Lower lobe of right lung (tissue), 2 donors: Measurements from ENCODE around the gene TBX5. TPM values are rescaled to one million over a fixed set of nuclear protein-coding genes. Genes with fewer than 3 reads are reported as not detected.

Source experiments
- ATAC-seq, 2 donors: fragments of 200-7000 bp; cut with Tn5 transposase; one replicate each; pipeline ENCODE4 v1.9.1; 2020 to 2022; ENCODE audit warnings: mild to moderate bottlenecking in 2 of 2, moderate library complexity in 2 of 2
- DNase-seq: peaks from one replicate; pipeline ENCODE4 v3.0.0-alpha.2; 2020
- H3K27ac ChIP-seq: fragments of 200-600 bp; one replicate; pipeline ENCODE4 v1.8.0; 2022
- H3K27me3 ChIP-seq: fragments of 200-600 bp; one replicate; pipeline ENCODE4 v1.8.0; 2022; ENCODE audit warnings: low read depth
- H3K36me3 ChIP-seq: fragments of 200-600 bp; one replicate; pipeline ENCODE4 v1.8.0; 2022; ENCODE audit warnings: mild to moderate bottlenecking
- H3K4me1 ChIP-seq: fragments of 200-600 bp; one replicate; pipeline ENCODE4 v1.8.0; 2022
- H3K4me3 ChIP-seq: fragments of 200-600 bp; one replicate; pipeline ENCODE4 v1.8.0; 2022; ENCODE audit warnings: mild to moderate bottlenecking
- H3K9me3 ChIP-seq: fragments of 200-600 bp; one replicate; pipeline ENCODE4 v1.8.0; 2022
- intact Hi-C: fragments of 100-400 bp; cut with DNase I; formaldehyde crosslinking; loops from one replicate; pipeline ENCODE4 v1.11.0; 2022
- total RNA-seq: library from RNA; stranded (reverse); fragmentation: NEBNext Ultra II Directional; extraction: Animal tissue kit (Norgen Biotek cat#: 25700); gene quantifications from one replicate; pipeline ENCODE4 v1.2.1, GENCODE V29; 2021
- TF ChIP-seq, protein P1 (sequence below): fragments of 200-600 bp; IDR thresholded peaks from one replicate; pipeline ENCODE4 v1.8.0; 2022; ENCODE audit warnings: antibody characterized with exemption, mild to moderate bottlenecking
- donor health status: DM: no; HTN: yes; CAD: no; lungs with severe emphysema.

TBX5 gene
- total RNA-seq, 1 donor from 2014 or later, result 15.7 TPM

DNA sequence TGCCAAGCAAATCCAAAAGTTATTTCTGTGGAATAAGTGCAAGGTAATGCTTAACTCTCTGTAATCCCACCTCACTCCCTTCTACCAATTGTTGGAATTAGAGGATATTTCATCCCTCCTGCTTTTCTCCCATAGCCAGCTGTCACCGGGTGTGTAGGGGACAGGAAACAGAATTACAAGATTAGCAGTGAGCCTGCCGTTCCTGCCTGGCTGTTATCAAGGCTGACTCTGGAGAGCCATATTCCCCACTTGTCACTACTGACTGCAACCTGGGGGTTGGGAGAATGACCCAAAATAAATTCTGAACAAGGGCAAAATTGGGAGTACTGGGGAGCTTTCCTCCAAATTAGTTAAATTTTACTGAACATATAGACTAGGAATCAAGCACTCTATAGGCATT, 24.8 kb downstream of the TBX5 start:
- Histone ChIP-seq H3K4me3 (no peak overlapping the region), H3K4me1 (peaks cover 8% of the 10 kb centered on the region), H3K27ac (no peak overlapping the region), H3K36me3 (peaks cover 19% of the 10 kb centered on the region), H3K27me3 (no peaks in the 10 kb centered on the region), H3K9me3 (no peaks in the 10 kb centered on the region)
- DNase-seq (no peak), ATAC-seq (no peak)
- TF ChIP-seq, protein P1, sequence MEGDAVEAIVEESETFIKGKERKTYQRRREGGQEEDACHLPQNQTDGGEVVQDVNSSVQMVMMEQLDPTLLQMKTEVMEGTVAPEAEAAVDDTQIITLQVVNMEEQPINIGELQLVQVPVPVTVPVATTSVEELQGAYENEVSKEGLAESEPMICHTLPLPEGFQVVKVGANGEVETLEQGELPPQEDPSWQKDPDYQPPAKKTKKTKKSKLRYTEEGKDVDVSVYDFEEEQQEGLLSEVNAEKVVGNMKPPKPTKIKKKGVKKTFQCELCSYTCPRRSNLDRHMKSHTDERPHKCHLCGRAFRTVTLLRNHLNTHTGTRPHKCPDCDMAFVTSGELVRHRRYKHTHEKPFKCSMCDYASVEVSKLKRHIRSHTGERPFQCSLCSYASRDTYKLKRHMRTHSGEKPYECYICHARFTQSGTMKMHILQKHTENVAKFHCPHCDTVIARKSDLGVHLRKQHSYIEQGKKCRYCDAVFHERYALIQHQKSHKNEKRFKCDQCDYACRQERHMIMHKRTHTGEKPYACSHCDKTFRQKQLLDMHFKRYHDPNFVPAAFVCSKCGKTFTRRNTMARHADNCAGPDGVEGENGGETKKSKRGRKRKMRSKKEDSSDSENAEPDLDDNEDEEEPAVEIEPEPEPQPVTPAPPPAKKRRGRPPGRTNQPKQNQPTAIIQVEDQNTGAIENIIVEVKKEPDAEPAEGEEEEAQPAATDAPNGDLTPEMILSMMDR, result no peak
- intact Hi-C loops, result no loop called here

DNA sequence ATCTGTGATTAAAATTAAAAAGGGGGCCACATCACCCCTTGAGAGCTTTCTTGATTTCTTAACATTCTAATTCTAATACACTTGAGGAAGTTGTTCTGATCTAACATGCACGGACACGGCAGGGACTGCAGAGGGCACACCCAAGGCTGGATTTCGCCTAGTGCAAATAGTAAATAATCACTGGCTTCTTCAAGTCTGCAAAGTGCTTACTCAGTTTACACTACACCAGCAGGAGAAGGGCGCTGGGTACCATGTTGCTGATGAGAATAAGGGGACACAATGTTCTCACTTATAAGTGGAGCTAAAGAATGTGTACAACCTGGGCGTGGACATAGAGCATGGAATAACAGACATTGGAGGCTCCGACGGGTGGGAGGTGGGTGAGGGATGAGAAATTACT, 34.2 kb downstream of the TBX5 start:
- intact Hi-C loops, result no loop called here
- DNase-seq, result no peak
- TF ChIP-seq, protein P1, result no peak

DNA sequence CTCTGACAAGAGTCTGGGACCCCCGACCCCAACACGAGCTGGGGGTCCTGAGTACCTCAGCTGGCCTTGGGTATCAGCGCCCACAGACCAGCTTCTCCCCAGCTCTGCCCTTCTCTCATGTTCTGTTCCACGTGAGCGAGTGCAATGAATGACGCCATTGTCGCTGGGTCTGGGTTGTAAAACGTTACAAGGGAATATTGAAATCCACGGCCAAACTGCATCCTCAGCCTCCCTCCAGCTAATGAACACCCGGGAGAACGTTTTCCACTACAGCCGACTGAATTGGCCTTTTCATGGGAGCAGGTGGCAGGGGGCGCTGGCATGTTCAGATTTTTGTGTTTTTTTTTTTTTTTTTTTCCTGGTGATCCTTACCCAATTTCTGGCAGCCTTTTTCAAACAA, 34.7 kb downstream of the TBX5 start:
- no peaks in the 10 kb centered on the region for H3K36me3 ChIP-seq
- intact Hi-C loops, result no loop called here

More for the DNA sequence above, 34.2 kb downstream of the TBX5 start:
- Histone ChIP-seq H3K27ac (no peak overlapping the region), H3K9me3 (no peaks in the 10 kb centered on the region), H3K36me3 (no peaks in the 10 kb centered on the region), H3K4me1 (peaks cover 12% of the 10 kb centered on the region), H3K27me3 (no peaks in the 10 kb centered on the region), H3K4me3 (no peak overlapping the region)
- peak; percentile 70 to 71 for ATAC-seq

DNA sequence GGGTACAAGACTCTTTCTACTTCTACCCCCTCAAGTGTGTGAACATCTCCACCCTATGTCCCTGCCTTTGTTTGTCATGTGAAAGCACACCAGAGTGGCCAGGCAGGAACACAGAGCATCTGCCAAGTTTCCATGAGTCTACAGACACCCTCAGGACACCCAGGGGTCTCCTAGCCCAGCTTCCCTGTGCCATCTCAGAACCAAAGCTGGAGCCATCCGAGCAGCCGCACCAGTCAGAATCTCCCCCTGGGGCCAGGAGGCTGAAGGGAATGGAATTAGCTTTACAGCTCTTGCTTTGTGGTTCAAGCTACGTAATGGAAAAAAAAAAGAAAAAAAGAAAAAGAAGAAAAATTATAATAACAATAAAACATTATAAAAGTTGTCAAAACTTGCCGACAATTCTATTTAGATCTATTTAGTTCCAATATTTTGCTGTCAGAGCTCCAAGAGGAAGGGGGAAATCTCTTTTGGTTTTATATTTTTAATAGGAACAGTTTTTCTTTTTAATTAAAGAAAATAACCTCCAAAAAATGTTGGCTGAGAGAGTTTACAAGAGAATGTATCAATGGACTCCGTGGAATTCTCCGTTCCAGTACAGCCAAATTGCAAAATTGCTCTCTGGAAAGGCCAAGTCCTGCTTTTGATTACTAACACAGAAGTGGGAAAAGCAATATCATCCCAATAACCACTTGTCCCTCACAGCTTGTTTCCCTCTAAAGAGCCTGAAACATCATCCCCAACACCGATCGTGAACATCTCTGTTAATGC, 37.1 kb downstream of the TBX5 start:
- H3K27ac ChIP-seq, result no peak overlapping the region
- ATAC-seq (no peak), DNase-seq (no peak)
- no peaks in the 10 kb centered on the region for H3K9me3 ChIP-seq
- intact Hi-C loops, result no loop called here
- no peaks in the 10 kb centered on the region for H3K27me3 ChIP-seq
- no peak overlapping the region for H3K4me3 ChIP-seq
- H3K4me1 ChIP-seq, result peaks cover 12% of the 10 kb centered on the region
- TF ChIP-seq, protein P1, result no peak
- peaks cover 10% of the 10 kb centered on the region for H3K36me3 ChIP-seq

More for the DNA sequence above, 34.7 kb downstream of the TBX5 start:
- Histone ChIP-seq H3K4me1 (peaks cover 12% of the 10 kb centered on the region), H3K9me3 (no peaks in the 10 kb centered on the region), H3K27me3 (no peaks in the 10 kb centered on the region), H3K27ac (no peak overlapping the region), H3K4me3 (no peak overlapping the region)
- TF ChIP-seq, protein P1, result no peak
- no peak for ATAC-seq
- no peak for DNase-seq

DNA sequence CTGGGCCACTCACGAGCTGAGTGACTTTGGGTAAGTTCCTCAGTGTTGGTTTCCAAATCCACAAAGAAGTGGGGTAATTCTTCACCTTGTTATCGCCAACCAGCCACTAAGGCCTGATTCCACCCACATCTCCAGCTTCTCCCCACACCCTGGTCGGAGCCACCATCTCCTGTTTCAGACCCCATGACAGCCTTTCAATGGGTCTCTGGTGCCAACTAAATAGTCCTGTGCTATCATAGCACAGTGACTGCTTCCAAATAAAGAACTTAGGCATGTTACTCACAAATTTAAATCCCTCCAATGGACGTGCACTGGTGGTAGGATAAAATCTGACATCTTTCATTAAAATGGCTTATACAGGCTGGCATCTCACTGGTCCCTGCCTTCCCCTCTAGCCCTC, 44.0 kb downstream of the TBX5 start:
- ATAC-seq, result no peak

More for the DNA sequence above, 44.0 kb downstream of the TBX5 start:
- H3K27me3 ChIP-seq, result peaks cover 3% of the 10 kb centered on the region
- no peaks in the 10 kb centered on the region for H3K9me3 ChIP-seq
- H3K36me3 ChIP-seq, result peaks cover 22% of the 10 kb centered on the region
- no peak overlapping the region for H3K4me3 ChIP-seq
- no peak overlapping the region for H3K27ac ChIP-seq
- DNase-seq, result no peak
- intact Hi-C loops, result no loop called here
- TF ChIP-seq, protein P1, result no peak
- H3K4me1 ChIP-seq, result no peaks in the 10 kb centered on the region
